ENCODE results near the gene WASL.
"Not testable (repeated sequence)": the region's sequence is repeated elsewhere in the genome, so short reads cannot be mapped to it uniquely, and the experiment has no call there.

The WASL gene

DNA sequence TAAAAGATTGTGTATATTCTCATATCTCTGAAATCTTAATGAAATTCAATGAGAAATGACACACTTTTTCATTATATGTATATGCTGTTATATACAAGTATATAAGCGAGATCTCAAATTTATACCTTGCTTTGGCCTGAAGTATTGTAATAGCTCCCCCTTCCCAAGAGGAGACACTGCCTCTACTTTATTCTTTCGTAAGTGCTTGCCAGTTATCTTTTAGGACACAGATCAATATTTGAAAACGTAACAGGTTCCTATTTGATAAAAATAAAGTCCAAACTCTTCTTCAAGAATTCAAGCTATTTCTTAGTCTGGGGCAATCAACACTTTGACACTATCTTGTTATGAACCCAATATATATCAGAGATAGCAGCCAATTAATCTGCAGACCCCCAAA, 24.9 kb downstream of the WASL start:
- Histone ChIP-seq H3K36me3 (no peaks in the 10 kb centered on the region), H3K9me3 (no peaks in the 10 kb centered on the region), H3K27me3 (no peaks in the 10 kb centered on the region), H3K4me3 (no peak overlapping the region), H3K27ac (no peak overlapping the region), H3K4me1 (peaks cover 0 to 85% (median 41%) of the 10 kb centered on the region in 4 donors)
- TF ChIP-seq, protein P1, sequence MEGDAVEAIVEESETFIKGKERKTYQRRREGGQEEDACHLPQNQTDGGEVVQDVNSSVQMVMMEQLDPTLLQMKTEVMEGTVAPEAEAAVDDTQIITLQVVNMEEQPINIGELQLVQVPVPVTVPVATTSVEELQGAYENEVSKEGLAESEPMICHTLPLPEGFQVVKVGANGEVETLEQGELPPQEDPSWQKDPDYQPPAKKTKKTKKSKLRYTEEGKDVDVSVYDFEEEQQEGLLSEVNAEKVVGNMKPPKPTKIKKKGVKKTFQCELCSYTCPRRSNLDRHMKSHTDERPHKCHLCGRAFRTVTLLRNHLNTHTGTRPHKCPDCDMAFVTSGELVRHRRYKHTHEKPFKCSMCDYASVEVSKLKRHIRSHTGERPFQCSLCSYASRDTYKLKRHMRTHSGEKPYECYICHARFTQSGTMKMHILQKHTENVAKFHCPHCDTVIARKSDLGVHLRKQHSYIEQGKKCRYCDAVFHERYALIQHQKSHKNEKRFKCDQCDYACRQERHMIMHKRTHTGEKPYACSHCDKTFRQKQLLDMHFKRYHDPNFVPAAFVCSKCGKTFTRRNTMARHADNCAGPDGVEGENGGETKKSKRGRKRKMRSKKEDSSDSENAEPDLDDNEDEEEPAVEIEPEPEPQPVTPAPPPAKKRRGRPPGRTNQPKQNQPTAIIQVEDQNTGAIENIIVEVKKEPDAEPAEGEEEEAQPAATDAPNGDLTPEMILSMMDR (IDR thresholded peaks at IDR 0.05), result no peak
- intact Hi-C loops (cut with DNase I; ENCODE audit: low total_unique reads), result no loop called here
- no peak for DNase-seq

DNA sequence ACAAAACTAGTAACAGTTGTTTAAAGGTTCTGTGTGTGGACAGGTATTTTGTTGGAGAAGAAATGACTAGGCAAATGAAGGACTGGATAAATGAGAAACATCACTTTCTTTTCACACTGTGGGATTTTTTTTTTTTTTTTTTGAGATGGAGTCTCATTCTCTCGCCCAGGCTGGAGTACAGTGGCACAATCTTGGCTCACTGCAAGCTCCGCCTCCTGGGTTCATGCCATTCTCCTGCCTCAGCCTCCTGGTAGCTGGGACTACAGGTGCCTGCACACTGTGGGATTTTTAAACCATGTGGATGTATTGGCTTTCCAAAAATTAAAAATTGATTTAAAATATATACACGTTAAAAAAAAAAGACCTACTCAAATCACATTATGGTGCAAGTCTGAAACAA, 28.3 kb downstream of the WASL start:
- intact Hi-C loops (cut with DNase I; ENCODE audit: low total_unique reads); H3K36me3 ChIP-seq; H3K4me3 ChIP-seq; DNase-seq; H3K9me3 ChIP-seq; H3K27me3 ChIP-seq; H3K27ac ChIP-seq: not testable (repeated sequence)
- H3K4me1 ChIP-seq, result peaks cover 0 to 68% (median 28%) of the 10 kb centered on the region in 4 donors

DNA sequence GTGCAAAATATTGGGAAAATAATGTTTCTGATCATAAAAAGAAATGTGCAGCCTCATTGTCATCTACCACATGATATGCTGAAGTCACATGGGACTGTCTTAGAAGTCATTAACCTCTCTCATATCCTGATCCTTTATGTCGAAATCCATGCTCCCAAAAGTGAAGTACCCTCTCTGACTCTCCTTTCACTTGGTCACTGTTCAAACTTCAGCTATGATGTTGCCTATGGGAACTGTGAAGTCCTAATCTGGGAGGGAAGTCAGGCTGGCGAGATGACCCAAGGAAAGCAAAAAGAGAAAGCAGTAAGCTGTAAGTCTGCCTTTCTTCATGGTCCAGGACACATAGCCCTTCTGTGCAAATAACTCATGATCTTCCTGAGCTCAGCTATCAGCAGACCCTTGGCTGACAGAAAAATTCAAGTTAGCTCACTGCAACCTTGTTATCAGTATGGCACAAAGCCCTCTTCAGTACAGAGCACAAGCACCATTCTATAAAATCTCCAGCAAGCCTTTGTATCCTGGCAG, 29.5 kb downstream of the WASL start:
- H3K27me3 ChIP-seq, result no peaks in the 10 kb centered on the region
- intact Hi-C loops (cut with DNase I; ENCODE audit: low total_unique reads), result no loop called here
- TF ChIP-seq, protein P1 (IDR thresholded peaks at IDR 0.05), result no peak

DNA sequence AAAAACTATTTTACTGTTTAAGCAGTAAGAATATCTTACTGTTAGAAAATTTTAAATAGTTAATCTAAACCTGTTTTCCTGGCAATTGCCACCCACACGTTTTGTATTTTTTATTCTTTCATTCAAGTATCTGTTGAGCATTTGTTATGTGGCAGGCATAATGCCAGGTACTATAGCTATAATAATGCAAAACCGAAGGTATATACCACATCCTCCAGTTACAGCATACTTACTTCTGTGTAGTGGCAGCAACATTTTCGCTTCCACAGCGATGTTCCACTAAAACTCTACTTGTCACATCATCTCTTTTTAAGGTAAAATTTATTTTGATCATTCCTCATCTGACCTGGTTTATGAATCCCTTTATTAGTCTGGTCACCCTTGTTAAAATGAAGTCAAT, 30.0 kb downstream of the WASL start:
- no peak overlapping the region for H3K4me3 ChIP-seq
- TF ChIP-seq, protein P1 (IDR thresholded peaks at IDR 0.05), result no peak
- DNase-seq, result no peak
- peaks cover 0 to 64% (median 23%) of the 10 kb centered on the region in 4 donors for H3K4me1 ChIP-seq
- H3K36me3 ChIP-seq, result no peaks in the 10 kb centered on the region
- H3K27me3 ChIP-seq, result no peaks in the 10 kb centered on the region
- H3K9me3 ChIP-seq, result no peaks in the 10 kb centered on the region
- intact Hi-C loops (cut with DNase I; ENCODE audit: low total_unique reads), result no loop called here
- no peak overlapping the region for H3K27ac ChIP-seq

More for the DNA sequence above, 29.5 kb downstream of the WASL start:
- Histone ChIP-seq H3K36me3 (no peaks in the 10 kb centered on the region), H3K4me3 (no peak overlapping the region), H3K4me1 (peaks cover 0 to 66% (median 27%) of the 10 kb centered on the region in 4 donors), H3K27ac (no peak overlapping the region), H3K9me3 (no peaks in the 10 kb centered on the region)
- DNase-seq, result no peak

DNA sequence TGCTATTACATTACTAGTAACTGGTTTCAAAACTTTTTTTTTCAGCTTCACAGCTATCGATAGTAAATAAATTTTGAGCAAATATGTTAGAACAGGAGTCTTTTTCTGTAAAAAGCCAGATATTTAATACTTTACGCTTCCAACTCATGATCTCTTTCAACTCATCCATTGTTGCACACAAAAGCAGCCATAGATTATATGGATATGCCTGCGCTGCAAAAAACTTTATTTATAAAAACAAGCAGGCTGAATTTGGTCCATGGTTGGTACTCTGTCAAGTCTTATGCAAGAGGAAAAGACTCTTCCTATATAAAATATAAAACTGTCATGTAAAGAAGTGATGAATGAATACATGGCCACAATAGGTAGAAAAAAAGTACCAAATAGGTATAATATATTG, 31.1 kb downstream of the WASL start:
- TF ChIP-seq, protein P1 (IDR thresholded peaks at IDR 0.05), result no peak
- H3K4me3 ChIP-seq, result no peak overlapping the region
- no peaks in the 10 kb centered on the region for H3K36me3 ChIP-seq
- H3K9me3 ChIP-seq, result no peaks in the 10 kb centered on the region
- no peak for DNase-seq
- intact Hi-C loops (cut with DNase I; ENCODE audit: low total_unique reads), result no loop called here
- H3K4me1 ChIP-seq, result peaks cover 0 to 64% (median 14%) of the 10 kb centered on the region in 4 donors
- no peak overlapping the region for H3K27ac ChIP-seq
- no peaks in the 10 kb centered on the region for H3K27me3 ChIP-seq

DNA sequence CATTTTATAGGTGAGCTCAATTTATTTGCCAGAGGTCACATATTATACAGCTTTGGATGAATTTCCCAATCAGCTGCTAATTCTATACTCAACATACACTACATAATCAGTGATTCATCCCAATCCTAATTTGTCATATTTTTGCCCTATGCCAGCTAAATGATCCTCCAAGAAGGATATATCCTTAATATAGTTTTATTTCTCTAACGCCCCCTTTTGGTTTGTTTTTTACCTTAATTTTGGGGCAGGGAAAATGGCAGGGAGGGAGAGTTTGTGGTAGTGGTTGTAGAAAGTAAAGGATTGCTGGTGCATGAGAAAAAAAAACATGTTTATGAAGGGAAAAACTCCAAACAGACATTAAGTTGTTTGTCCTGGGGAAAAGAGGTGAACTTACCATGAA, 31.9 kb downstream of the WASL start:
- H3K9me3 ChIP-seq, result no peaks in the 10 kb centered on the region
- H3K36me3 ChIP-seq, result no peaks in the 10 kb centered on the region
- peaks cover 0 to 67% (median 16%) of the 10 kb centered on the region in 4 donors for H3K4me1 ChIP-seq
- no peaks in the 10 kb centered on the region for H3K27me3 ChIP-seq
- H3K4me3 ChIP-seq, result no peak overlapping the region
- no peak for DNase-seq
- intact Hi-C loops (cut with DNase I; ENCODE audit: low total_unique reads), result no loop called here
- TF ChIP-seq, protein P1 (IDR thresholded peaks at IDR 0.05), result no peak
- no peak overlapping the region for H3K27ac ChIP-seq

All from tibial artery (tissue), 4 donors.